Inflammatory macrophage (primary cell): Measurements from ENCODE around the gene NDUFB3.
"Not testable (repeated sequence)": the region's sequence is repeated elsewhere in the genome, so short reads cannot be mapped to it uniquely, and the experiment has no call there.

ENCODE experiments used
- DNase-seq, 2 donors: peaks; one replicate each; pipeline ENCODE4 v3.0.0-alpha.2; 2020 to 2022

The NDUFB3 gene

DNA sequence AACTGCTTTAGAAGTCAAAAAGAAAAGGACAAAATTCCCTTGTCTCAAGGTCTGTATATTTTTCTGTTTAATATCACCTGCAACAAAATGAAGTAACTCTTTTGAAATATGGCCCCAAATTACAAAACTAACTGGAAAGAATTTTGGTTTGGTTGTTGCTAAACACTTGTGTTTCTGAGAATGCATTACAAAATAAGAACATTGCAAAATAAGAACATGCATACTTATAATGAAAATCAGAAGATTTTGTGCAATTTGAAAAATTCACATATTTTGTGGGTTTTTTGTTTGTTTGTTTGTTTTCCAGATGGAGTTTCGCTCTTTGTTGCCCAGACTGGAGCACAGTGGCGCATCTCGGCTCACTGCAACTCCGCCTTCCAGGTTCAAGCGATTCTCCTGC lies 21.8 kb downstream of the NDUFB3 start:
- peak; percentile 47 to 95 for DNase-seq

DNA sequence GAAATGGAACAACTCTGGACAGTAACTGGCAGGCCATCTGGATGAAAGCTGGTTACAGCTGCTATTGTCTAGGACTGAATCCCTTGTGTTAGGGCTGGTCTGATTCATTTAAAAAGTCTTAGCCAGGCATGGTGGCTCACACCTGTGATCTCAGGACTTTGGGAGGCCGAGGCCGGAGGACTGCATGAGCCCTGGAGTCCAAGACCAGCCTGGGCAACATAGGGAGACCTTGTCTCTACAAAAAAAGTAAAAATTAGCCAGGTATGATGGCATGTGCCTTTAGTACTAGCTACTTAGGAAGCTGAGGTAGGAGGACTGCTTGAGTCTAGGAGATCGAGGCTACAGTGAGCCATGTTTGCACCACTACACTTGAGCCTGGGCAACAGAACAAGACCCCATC lies 28.7 kb downstream of the NDUFB3 start:
- no peak for DNase-seq

DNA sequence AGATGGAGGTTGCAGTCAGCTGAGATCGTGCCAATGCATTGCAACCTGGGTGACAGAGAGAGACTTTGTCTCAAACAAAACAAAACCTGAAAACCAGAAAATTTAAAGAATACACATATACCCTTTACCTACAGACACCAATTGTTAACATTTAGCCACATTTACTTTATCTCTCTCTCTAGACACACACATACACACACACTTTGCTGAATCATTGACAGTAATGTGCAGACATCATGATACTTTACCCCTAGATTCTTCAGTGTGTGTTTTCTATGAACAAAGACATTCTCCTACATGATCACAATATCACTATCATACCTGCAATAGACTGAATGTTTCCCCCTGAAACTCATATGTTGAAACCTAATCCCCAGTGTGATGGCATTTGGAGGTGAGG lies 34.0 kb downstream of the NDUFB3 start:
- DNase-seq, result no peak

DNA sequence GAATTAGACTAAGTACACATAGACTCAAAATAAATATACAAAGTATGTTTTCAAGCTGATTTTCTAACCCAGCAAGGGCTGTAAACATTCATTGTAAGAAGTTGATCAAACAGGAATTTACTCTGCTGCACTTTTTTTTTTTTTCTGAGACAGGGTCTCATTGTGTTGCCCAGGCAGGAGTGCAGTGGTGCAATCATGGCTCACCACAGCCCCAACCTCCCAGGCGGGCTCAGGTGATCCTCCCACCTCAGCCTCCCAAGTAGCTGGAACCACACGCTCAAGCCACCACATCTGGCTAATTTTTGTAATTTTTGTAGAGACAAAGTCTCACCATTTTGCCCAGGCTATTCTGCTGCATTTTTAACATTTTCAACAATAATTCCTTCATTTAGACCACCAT lies 35.8 kb downstream of the NDUFB3 start:
- DNase-seq, result no peak

DNA sequence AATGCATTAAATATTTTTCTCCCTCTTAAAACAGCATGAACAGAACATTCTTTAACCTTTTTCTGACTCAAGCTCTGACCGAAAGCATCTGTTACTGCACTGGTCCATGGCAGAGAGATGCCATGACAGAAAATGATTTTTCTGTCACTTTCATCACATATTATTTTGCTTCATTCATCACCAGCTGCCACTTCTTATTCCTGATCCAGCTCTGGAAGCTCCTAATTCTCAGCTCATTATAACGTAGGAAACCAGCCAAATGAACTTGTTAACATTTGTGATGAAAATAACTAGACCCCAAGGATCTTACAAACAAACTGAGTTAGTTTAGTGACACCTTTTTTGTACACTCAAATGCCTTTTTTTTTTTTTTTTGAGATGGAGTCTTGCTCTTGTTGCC lies 36.5 kb downstream of the NDUFB3 start:
- DNase-seq, result no peak

DNA sequence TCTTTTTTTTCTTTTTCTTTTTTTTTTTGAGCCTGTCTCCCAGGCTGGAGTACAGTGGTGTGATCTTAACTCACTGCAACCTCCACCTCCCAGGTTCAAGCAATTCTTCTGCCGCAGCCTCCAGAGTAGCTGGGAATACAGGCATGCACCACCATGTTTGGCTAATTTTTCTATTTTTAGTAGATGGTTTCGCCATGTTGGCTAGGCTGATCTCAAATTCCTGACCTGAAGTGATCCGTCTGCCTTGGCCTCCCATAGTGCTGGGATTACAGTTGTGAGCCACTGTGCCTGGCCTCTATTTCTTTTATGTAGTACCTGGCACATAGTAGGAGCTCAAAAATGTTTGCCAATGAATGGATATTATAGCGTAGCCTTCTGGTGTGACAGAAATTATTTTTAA lies 37.4 kb downstream of the NDUFB3 start:
- no peak for DNase-seq

DNA sequence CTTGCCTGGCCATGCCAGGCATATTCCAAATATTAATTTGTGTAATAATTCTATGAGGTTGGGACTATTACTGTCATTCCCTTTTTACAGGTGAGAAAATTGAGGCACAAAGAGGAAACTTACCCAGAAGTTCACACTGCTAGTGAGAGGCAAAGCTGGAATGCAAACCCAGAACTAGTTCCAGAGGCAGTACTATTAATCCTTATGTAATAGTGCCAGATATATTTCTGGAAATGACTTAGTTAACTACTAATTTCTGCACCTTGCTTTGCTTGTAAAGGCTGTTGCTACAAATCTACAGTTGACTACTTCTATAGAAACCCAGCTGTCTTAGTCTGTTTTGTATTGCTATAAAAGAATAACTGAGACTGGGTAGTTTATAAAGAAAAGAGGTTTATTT lies 38.8 kb downstream of the NDUFB3 start:
- DNase-seq, result no peak

DNA sequence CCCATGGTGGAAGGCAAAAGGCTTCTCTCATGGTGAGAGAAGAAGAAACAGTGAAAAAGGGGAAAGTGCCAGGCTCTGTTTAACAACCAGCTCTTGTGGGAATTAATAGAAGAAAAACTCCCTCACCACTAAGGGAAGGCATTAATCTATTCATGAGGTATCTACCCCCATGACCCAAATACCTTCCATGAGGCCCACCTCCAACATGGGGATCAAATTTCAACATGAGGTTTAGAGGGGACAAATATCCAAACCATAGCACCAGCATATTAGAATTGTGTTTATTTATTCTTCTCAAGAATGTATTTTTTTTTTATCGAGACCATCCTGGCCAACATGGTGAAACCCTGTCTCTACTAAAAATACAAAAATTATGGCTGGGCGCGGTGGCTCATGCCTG lies 39.3 kb downstream of the NDUFB3 start:
- no peak for DNase-seq

DNA sequence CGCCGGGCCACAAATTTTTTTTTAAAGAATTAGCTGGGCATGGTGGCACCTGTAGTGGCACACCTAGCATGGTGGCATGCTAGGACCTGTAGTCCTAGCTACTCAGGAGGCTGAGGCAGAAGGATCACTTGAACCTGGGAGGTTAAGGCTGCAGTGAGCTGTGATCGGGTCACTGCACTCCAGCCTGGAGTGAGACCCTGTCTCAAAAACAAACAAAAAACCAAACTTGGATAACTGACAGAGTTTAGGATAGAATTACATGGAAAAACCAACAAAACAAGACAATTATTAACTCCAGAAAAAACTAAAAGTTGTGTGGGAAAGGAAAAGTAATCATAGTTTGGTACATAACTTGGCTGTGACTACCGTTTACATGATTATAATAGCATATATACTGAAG lies 42.5 kb downstream of the NDUFB3 start:
- DNase-seq, result no peak

DNA sequence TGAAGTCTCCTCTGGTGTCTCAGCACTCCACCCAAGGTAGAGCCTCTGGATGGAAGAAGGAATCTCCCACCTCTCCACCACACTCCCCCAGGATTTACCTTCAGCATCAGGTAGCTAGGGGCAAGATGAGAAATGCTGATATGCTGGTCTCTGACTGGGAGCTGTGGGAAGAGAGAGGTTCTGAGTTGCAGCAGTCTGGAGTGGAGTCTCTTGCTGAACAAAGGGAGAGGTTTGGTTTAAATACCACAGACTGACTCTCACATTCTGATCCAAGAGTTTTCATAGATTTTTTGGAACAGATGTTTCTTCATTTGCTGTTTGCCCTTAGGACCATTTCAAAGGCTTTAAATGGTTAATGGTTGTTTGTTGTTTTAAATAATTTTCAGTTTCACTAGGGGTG lies 43.0 kb downstream of the NDUFB3 start:
- no peak for DNase-seq

DNA sequence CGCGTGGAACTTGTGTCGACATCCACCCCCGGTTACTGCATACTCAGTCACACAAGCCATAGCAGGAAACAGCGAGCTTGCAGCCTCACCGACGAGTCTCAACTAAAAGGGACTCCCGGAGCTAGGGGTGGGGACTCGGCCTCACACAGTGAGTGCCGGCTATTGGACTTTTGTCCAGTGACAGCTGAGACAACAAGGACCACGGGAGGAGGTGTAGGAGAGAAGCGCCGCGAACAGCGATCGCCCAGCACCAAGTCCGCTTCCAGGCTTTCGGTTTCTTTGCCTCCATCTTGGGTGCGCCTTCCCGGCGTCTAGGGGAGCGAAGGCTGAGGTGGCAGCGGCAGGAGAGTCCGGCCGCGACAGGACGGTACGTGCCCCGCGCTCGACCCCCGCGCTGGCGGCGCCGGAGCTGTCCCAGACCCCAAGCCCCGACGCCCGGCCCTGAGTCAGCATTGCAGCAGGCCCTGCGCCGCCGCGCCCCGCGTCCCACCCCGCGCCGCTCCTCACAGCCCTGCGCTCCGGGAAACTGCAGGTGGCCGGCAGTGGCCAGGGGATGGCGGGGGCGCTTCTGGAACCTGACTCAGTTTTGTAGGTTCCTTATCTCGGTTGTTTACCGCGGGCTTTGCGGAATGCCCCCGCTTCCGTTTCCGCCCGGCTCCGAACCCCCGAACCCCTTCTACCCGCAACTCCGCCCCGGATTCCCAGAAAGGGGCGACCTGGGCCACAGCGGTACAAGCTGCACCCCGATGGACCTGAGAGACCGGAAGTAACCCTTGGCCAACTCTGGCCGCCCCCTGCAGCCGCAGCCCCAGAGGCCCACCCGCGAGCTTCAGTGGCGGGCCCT lies 44.5 kb downstream of the NDUFB3 start, which contains the start of gene CFLAR:
TSS of gene CFLAR (plus strand) at position 50 of the 844 bp plus-strand sequence. CDS start 13,702 bp downstream, outside the sequence.
- peak; percentile 85 to 89 for DNase-seq

DNA sequence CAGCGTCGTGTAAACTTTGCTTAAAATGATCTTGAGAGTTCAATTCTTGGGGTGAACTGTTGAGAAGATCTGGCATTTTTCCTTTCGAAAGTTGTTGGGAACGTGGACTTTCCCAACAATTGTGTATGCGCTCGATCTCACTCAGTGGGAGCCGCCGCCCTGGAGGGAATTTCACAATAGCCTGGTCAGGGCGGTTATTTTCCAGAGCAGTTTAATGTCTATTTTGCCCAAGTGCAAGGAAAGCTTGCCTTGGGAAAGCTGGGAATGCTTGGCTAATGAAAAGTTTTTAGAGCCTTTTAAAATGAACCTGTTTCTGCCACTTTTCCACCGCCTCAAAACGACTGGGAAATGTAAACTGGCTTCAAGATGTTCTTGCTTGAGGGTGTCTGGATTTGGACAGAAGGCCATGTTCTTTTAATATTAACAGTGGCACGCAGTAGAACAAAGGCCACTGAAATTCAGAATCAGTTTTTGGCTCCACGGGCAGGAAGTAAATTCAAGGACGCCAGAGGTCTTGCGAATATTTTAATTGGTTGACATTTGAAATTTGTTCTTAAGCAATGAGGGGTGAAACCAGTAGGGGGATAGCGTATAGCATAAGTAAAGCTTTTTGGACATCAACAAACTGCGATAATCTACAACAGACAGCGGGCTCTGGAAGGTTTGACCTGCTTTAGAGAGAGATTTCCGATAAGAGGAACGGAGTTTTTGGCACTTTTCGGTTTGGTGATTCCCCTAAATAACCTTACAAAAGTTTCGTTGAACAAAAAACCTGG lies 45.3 kb downstream of the NDUFB3 start:
- DNase-seq, result peak; percentile 73 to 90

DNA sequence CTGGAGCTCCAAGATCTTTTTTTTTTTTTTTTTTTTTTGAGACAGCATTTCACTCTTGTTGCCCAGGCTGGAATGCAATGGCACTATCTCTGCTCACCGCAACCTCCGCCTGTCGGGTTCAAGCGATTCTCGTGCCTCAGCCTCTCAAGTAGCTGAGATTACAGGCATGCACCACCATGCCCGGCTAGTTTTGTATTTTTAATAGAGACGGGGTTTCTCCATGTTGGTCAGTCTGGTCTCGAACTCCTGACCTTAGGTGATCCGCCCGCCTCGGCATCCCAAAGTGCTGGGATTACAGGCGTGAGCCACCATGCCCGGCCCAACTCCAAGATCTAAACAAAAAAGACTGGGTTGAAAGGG lies 45.9 kb downstream of the NDUFB3 start:
- DNase-seq, result not testable (repeated sequence)

DNA sequence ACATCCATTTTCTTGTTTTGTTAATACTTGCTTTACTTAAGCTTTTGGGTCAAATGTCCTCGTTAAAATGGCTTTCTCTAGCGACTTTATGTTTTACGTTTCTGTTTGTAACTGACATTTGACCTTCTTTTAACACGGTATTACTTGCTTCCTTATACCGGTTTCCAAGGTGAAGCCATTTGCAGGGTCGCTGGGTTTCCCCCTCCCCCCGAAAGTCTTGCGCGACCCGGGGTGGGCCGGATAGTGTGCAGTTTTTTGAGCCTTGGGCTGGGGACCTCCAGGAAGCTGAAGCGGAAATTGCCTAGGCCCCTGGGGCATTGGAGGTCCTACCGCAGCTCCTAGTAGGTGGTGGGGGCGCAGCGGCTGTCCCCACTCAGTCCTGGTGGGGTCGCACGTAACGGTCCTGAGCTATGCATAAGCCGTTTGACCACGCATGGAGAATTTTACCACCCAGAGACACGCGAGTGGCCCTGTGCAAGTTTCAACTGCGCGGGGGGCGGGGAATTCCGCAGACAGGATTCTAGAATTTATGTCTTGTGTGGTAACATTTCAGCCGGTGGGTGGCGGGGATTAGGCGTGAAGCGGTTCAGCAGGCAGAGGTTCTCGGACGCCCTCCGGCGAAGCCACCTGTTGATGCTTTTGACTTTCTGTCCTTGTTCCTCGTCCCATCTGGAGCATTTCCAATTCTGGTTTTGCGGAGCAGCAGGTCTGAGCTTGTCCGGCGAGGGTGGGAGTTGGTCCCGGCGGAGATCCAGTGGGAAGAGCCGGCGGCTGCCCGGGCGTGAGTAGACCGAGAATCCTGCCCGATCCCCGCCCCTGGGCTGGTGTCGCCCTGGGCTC lies 46.5 kb downstream of the NDUFB3 start:
- peak; percentile 80 to 88 for DNase-seq

DNA sequence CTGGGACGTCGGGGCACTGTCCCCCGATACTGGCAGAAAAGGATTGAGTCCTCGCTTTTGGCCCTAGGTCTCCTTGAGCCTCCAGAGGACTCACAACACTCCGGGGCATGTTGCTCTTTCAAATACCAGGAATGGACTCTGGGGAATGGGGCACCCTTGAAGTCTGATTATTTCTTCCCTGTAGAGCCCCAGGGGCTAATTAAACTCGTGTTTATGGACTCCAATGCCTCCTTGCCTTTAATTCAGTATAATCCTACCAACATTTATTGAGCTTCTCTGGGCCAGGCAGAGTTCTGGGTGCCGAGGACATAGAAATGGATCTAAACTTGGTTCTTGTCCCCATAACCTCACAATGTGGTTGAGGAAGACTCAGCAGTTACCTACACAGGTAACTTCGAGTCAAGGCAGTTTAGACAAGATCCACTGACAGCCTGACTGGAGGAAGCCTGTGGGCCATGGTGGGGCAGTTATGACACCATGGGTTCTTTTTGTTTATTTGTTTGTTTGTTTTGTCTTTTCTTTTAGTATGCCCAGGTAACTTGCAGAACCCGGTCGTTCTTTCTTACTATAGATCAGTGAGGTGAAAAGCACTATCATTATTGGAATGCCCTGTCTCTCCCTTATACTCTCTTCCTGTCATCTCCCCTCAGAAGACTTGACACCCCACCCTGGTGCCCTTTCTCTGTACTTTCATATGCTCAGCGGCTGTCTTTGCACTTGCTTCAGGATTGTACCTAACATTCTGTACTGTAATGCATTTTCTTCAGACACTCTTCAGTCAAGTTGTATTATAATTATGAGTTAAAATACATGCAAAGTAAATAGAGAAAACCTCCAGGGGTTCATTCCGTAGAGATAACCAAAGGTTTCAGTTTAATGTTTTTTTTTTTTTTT lies 47.4 kb downstream of the NDUFB3 start:
- DNase-seq, result peak; percentile 47

DNA sequence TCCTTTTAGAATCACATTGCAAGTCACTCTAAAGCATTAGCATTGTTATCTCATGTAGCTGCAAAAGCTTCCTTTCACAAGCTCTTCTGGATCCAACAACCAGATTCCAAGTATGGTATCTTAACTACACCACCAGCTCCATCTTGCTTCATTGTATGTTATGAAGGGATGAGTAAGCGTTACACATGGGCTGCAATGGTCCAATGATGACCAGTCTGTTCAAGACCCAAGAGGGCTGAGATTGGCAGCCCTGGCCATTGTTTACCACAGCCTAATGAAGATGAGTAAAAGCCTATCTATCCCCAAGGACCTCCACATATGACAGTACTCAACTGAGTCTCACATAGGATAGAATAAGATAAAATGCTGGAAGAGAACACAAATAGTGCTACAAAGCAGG lies 50.5 kb downstream of the NDUFB3 start:
- DNase-seq, result no peak

DNA sequence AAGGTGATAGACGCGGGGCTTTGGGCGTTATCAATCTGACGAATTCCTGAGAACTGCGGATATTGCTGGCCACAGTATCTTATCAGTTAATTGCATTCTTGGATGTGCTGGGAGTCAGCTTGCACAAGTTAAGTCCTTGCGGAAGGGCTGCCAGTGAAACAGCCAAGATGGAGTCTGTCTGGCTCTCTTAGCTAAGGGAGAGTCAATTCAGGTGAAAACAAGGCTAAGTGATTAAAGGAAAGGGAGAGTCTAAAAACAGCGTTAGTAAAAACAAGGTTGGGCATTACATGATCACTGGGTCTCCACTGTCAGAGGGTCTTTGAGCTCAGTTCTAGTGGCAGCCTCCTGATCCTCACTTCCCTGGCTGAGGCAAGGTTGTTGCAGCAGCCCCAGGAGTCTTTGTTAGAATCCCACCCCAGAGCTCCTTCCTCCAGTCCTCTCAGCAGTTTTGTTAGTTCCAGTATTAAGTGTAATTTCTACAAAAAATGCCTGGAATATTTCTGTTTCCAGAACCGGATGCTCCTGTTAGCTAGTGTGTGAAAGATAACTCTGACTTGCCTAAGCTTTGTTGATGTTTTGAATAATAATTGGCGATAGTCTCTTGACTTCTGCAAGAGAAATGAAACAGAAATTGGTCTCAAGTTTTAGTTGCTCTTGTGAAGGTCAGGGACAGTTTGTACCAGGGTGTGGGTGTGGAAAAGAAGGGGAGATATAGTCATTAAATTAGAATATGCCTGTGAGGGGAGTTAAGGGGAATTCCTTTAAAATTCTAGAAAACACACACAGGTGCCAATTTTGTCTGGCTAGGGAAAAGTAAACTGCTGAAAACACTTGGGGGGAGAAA lies 54.7 kb downstream of the NDUFB3 start:
- peak in 1 of 2 donors; percentile 24 for DNase-seq

DNA sequence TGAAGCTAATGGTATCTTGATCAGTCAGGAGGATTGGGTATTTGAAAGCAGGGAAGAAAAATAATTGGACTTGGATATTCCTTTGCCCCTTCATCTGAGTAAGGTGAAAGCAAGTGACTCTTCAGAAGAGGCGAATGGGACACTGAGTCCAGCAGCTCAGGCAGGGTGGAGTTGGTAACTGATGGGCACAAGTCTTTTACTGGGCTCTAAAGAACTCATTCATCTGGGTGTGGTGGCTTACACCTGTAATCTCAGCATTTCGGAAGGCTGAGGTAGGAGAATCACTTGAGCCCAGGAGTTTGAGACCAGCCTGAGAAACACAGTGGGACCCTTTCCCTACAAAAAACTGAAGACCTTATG lies 55.3 kb downstream of the NDUFB3 start:
- DNase-seq, result no peak

DNA sequence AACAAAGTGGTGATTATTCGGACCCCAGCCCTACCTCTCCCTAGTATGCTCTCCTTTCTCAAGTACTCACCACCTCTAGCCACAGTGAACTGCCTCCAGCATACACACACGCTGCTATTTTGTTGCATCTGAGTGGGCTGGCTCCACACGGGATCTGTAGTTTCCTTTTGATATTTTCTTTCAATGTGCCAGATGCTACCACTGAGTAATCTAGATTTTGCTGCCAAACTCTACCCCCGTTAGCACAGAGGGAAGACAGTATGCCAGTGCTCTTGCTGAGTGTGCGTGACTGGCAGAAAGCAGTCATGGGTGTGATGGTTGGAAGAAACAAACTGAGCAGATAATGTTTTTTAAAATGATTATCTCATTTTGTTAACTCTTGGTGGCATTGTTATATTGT lies 55.8 kb downstream of the NDUFB3 start:
- DNase-seq, result peak; percentile 54 to 66

DNA sequence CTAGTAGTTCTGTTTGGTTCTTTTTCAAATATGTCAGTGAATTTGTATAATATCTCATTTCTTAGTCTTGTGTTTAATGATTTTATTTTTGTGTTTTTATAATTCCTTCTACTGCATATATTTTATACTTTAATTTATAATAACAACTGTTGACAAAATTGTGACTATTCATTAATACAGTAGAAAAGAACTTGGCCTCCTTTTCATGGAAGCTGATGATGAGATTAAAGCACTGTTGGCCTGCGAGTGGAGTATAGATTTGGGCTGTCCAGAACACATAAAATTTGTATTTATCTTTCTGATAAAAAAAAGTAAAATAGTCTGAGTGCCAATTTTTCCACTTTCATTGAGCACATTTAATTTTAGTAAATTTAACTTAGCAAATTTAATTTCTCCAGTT lies 56.2 kb downstream of the NDUFB3 start:
- no peak for DNase-seq

DNA sequence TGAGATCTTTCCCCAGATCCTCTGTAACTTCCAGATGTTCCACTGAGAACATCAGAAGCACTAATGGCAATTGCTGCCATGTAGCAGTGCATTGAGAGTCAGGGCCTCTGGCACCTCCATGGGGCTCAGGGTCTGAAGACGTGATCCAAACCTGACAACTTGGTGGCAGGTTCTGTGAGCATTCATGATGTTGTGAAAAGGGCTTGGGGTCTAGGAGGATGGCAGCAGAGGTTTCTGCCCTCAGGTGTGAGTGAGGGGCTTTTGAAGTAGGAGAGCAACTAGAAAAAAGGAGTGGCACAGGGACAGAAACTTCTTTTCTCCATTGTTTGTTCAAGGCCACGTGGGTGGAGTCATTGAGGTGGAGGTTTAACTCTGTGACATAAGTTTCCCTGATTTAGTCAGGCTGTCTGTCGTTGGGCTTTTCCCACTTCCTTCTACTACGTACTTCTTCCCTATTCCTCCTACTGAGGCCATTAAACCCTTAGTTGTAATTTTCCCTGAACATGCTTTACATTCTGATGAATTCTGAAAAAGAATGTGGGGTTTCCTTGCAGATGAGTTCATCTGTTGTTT lies 57.2 kb downstream of the NDUFB3 start:
- DNase-seq, result peak; percentile 76 to 87
